Mesenchymal stem cell (in vitro differentiated cells and primary cell): ENCODE data around the gene THADA.
A peak's percentile ranks its signal among the peaks of the same experiment; 100 is the strongest.
"Not testable (repeated sequence)": the region's sequence is repeated elsewhere in the genome, so short reads cannot be mapped to it uniquely, and the experiment has no call there.

Experiments
- DNase-seq: peaks from one replicate; pipeline ENCODE4 v3.0.0-alpha.2; 2013
- H2AFZ ChIP-seq: one replicate; pipeline ENCODE4 v1.6.1; 2013; ENCODE audit warnings: low read depth, mild to moderate bottlenecking, control low read depth, inconsistent platforms, low read length, moderate library complexity
- H2AK5ac ChIP-seq: 2 replicates; pipeline ENCODE4 v1.6.1; 2013; ENCODE audit warnings: low read length, moderate library complexity, mild to moderate bottlenecking, inconsistent platforms; ENCODE audit not compliant: severe bottlenecking
- H2BK120ac ChIP-seq: one replicate; pipeline ENCODE4 v1.6.1; 2013; ENCODE audit warnings: low read depth, mild to moderate bottlenecking, inconsistent platforms, low read length, moderate library complexity
- H2BK12ac ChIP-seq, 2 experiments: one replicate each; pipeline ENCODE4 v1.6.1; 2013; ENCODE audit warnings: inconsistent platforms in 2 of 2, low read length in 2 of 2, mild to moderate bottlenecking in 2 of 2, moderate library complexity in 2 of 2, control low read depth in 1 of 2
- H2BK15ac ChIP-seq: one replicate; pipeline ENCODE4 v1.6.1; 2013; ENCODE audit warnings: mild to moderate bottlenecking, low read depth, inconsistent platforms; ENCODE audit not compliant: poor library complexity, severe bottlenecking
- H2BK5ac ChIP-seq: 2 replicates; pipeline ENCODE4 v1.6.1; 2013; ENCODE audit warnings: low read depth, mild to moderate bottlenecking, low read length, control low read depth, inconsistent platforms; ENCODE audit not compliant: poor library complexity, severe bottlenecking
- H3K14ac ChIP-seq, 2 experiments: one replicate each; pipeline ENCODE4 v1.6.1; 2013; ENCODE audit warnings: inconsistent platforms in 2 of 2, low read length in 2 of 2, control low read depth in 1 of 2, mild to moderate bottlenecking in 1 of 2, moderate library complexity in 1 of 2
- H3K18ac ChIP-seq, 2 experiments: one replicate each; pipeline ENCODE4 v1.6.1; 2013; ENCODE audit warnings: inconsistent platforms in 2 of 2, low read length in 2 of 2, control low read depth in 1 of 2, low read depth in 1 of 2, mild to moderate bottlenecking in 1 of 2
- H3K23ac ChIP-seq, 2 experiments: one replicate each; pipeline ENCODE4 v1.6.1; 2013; ENCODE audit warnings: inconsistent platforms in 2 of 2, low read length in 2 of 2, mild to moderate bottlenecking in 2 of 2, moderate library complexity in 2 of 2, control low read depth in 1 of 2
- H3K27ac ChIP-seq: 2 replicates; pipeline ENCODE4 v1.5.1; 2013; ENCODE audit warnings: mild to moderate bottlenecking, moderate library complexity, low read length, control low read depth, inconsistent platforms; ENCODE audit not compliant: poor library complexity, severe bottlenecking
- H3K27me3 ChIP-seq, 2 experiments: 2 replicates each; pipeline versions ENCODE4 v1.6.1 to v1.7.0; 2013; ENCODE audit warnings: low read length in 2 of 2, mild to moderate bottlenecking in 2 of 2, moderate library complexity in 2 of 2, control low read depth in 1 of 2, inconsistent platforms in 1 of 2; ENCODE audit not compliant: control insufficient read depth in 1 of 2, insufficient read depth in 1 of 2
- H3K36me3 ChIP-seq, 2 experiments: 2 replicates each; pipeline versions ENCODE4 v1.6.1 to v1.7.0; 2013; ENCODE audit warnings: low read length in 2 of 2, control low read depth in 1 of 2, inconsistent platforms in 1 of 2, low read depth in 1 of 2, mild to moderate bottlenecking in 1 of 2; ENCODE audit not compliant: insufficient read depth in 2 of 2, control insufficient read depth in 1 of 2
- H3K4ac ChIP-seq, 2 experiments: one replicate each; pipeline ENCODE4 v1.6.1; 2013; ENCODE audit warnings: inconsistent platforms in 2 of 2, low read length in 2 of 2, mild to moderate bottlenecking in 2 of 2, moderate library complexity in 2 of 2, control low read depth in 1 of 2, low read depth in 1 of 2
- H3K4me1 ChIP-seq: 2 replicates; pipeline ENCODE4 v1.6.1; 2013; ENCODE audit warnings: low read depth, low read length, control low read depth; ENCODE audit not compliant: control insufficient read depth, insufficient read depth
- H3K4me2 ChIP-seq: 2 replicates; pipeline ENCODE4 v1.6.1; 2013; ENCODE audit warnings: low read length, mild to moderate bottlenecking, inconsistent platforms; ENCODE audit not compliant: poor library complexity, severe bottlenecking
- H3K4me3 ChIP-seq, 2 experiments: 2 replicates each; pipeline versions ENCODE4 v1.5.1 to v1.7.0; 2013; ENCODE audit warnings: low read length in 2 of 2, mild to moderate bottlenecking in 2 of 2, control low read depth in 1 of 2, low read depth in 1 of 2; ENCODE audit not compliant: insufficient read depth in 1 of 2
- H3K79me1 ChIP-seq: replicated peaks from 2 replicates; pipeline ENCODE4 v1.6.1; 2013; ENCODE audit warnings: mild to moderate bottlenecking, control low read depth, low read length, inconsistent platforms; ENCODE audit not compliant: poor library complexity, severe bottlenecking
- H3K9ac ChIP-seq: 2 replicates; pipeline ENCODE4 v1.7.0; 2013; ENCODE audit warnings: mild to moderate bottlenecking, low read length, moderate library complexity
- H3K9me3 ChIP-seq: 2 replicates; pipeline ENCODE4 v1.7.0; 2013; ENCODE audit warnings: mild to moderate bottlenecking, low read length; ENCODE audit not compliant: control insufficient read depth
- H4K8ac ChIP-seq: one replicate; pipeline ENCODE4 v1.6.1; 2013; ENCODE audit warnings: inconsistent platforms, mild to moderate bottlenecking, low read length, moderate library complexity
- H4K91ac ChIP-seq: one replicate; pipeline ENCODE4 v1.6.1; 2013; ENCODE audit warnings: mild to moderate bottlenecking, low read length, inconsistent platforms
- WGBS: methylation state at CpG from one replicate; pipeline ENCODE4 v1.1.7; 2013; ENCODE audit warnings: mixed read lengths; 5-methylcytosine and 5-hydroxymethylcytosine counted together

Gene THADA

GRCh38 chr2:43190311-43191052, 405.4 kb downstream of the THADA start:
- Histone ChIP-seq H2AK5ac (peak overlapping the region; percentile 88), H2AFZ (no peak overlapping the region), H3K18ac (peak overlapping the region; percentile 8 to 44), H3K4me2 (no peak overlapping the region), H3K4me1 (peaks cover 44% of the 10 kb centered on the region), H4K91ac (no peak overlapping the region), H2BK12ac (peak overlapping the region; percentile 14 to 51), H2BK5ac (no peak overlapping the region), H3K27ac (no peak overlapping the region), H2BK15ac (peak overlapping the region; percentile 17), H3K9ac (no peak overlapping the region), H3K4me3 (no peak overlapping the region), H3K23ac (no peak overlapping the region), H3K14ac (peak overlapping the region in 1 of 2 experiments; percentile 13), H3K79me1 (no peaks in the 10 kb centered on the region), H2BK120ac (no peak overlapping the region), H4K8ac (no peak overlapping the region), H3K4ac (peak overlapping the region in 1 of 2 experiments; percentile 61), H3K27me3 (no peaks in the 10 kb centered on the region), H3K9me3 (no peaks in the 10 kb centered on the region), H3K36me3 (peaks cover 0 to 3% of the 10 kb centered on the region in 2 experiments)
- WGBS, result 89% methylated on average over 10 of the region's 10 CpGs
- no peak for DNase-seq

- Histone ChIP-seq H4K8ac (peak overlapping the region; percentile 51), H3K4me1 (peaks cover 42% of the 10 kb centered on the region)
- not testable (repeated sequence) for H3K9ac ChIP-seq, H2BK120ac ChIP-seq, H3K79me1 ChIP-seq, H2BK15ac ChIP-seq, H3K18ac ChIP-seq, H3K4me3 ChIP-seq, H2AFZ ChIP-seq, H3K4me2 ChIP-seq, H2AK5ac ChIP-seq, H3K9me3 ChIP-seq, H3K27me3 ChIP-seq, H2BK12ac ChIP-seq, H3K4ac ChIP-seq, H4K91ac ChIP-seq, H3K14ac ChIP-seq, H3K27ac ChIP-seq, H2BK5ac ChIP-seq, DNase-seq, H3K36me3 ChIP-seq, H3K23ac ChIP-seq
- 95% methylated on average over 4 of the region's 7 CpGs for WGBS
These were observed 406.0 kb downstream of the THADA start for GRCh38 chr2:43189861-43190260.

DNA sequence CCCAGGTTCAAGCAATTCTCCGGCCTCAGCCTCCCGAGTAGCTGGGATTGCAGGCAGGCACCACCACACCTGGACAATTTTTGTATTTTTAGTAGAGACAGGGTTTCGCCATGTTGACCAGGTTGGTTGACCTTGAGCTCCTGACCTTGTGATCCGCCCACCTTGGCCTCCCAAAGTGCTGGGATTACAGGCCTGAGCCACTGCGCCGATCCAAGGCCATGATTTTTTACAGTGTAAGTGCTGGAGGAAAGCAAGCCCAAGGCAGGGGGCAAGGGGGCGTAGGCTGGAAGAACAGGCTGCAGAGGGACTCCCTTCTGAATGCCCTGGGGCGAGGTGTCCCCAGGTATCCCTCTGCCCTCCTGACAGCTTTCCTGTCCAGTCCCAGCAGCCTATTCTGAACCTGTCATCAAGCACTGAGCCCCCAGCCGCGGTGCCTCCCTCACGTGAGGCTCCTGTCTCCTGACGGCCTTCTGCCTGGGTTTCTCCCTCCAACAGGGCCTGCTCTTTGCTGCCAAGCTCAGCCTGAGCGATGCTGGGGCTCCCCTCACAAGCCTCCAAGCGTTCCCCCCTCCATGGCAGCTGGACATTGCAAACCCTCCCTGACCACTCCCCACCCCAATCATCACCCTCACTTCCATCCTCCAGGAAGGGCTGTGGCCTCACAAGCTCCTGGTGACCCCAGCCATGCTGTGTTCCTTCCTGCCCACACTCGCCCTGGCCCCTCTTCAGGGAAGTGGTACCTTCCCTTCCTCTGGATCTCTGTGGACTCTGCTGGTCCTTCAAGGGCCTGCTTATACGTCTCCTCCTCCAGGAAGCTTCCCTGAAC, 407.1 kb downstream of the THADA start:
- H2AK5ac ChIP-seq, result peak overlapping the region; percentile 44
- H3K4ac ChIP-seq, result peak overlapping the region in 1 of 2 experiments; percentile 17
- no peak overlapping the region for H3K9ac ChIP-seq
- 94% methylated on average over 15 of the region's 16 CpGs for WGBS
- H2BK5ac ChIP-seq, result no peak overlapping the region
- H3K4me3 ChIP-seq, result no peak overlapping the region
- peak overlapping the region in 1 of 2 experiments; percentile 37 for H2BK12ac ChIP-seq
- H3K36me3 ChIP-seq, result peaks cover 0 to 3% of the 10 kb centered on the region in 2 experiments
- no peaks in the 10 kb centered on the region for H3K9me3 ChIP-seq
- H2AFZ ChIP-seq, result peak overlapping the region; percentile 18
- H2BK15ac ChIP-seq, result no peak overlapping the region
- no peak overlapping the region for H2BK120ac ChIP-seq
- no peaks in the 10 kb centered on the region for H3K27me3 ChIP-seq
- H3K18ac ChIP-seq, result peak overlapping the region in 1 of 2 experiments; percentile 29
- H3K79me1 ChIP-seq, result no peaks in the 10 kb centered on the region
- H3K14ac ChIP-seq, result no peak overlapping the region
- H3K4me1 ChIP-seq, result peaks cover 38% of the 10 kb centered on the region
- no peak overlapping the region for H3K27ac ChIP-seq
- peak overlapping the region; percentile 2 for H4K91ac ChIP-seq
- no peak for DNase-seq
- no peak overlapping the region for H3K23ac ChIP-seq
- no peak overlapping the region for H3K4me2 ChIP-seq
- H4K8ac ChIP-seq, result no peak overlapping the region
